HG02870 (cell line): ENCODE data around the gene TSPAN15.
"Not testable (repeated sequence)": the region's sequence is repeated elsewhere in the genome, so short reads cannot be mapped to it uniquely, and the experiment has no call there.

Experiments used
- ATAC-seq: cut with Tn5 transposase; IDR thresholded peaks from one replicate; pipeline ENCODE4 v1.9.1; 2021; ENCODE audit warnings: mild to moderate bottlenecking, moderate library complexity; ENCODE audit not compliant: unreplicated experiment

TSPAN15 gene

GRCh38 chr10:69483963-69484362 is 32.7 kb downstream of the TSPAN15 start:
- no peak for ATAC-seq

- ATAC-seq: no peak
These were observed 33.5 kb downstream of the TSPAN15 start for GRCh38 chr10:69484736-69485135.

GRCh38 chr10:69486922-69487730 is 35.9 kb downstream of the TSPAN15 start:
- no peak for ATAC-seq

GRCh38 chr10:69488149-69488844 is 37.0 kb downstream of the TSPAN15 start:
- ATAC-seq: not testable (repeated sequence)

GRCh38 chr10:69488856-69489255 is 37.6 kb downstream of the TSPAN15 start:
- not testable (repeated sequence) for ATAC-seq

- no peak for ATAC-seq
These were observed 38.3 kb downstream of the TSPAN15 start for GRCh38 chr10:69489506-69490090.

- ATAC-seq: no peak
These were observed 39.6 kb downstream of the TSPAN15 start for GRCh38 chr10:69490876-69491275.

GRCh38 chr10:69491611-69492010 is 40.3 kb downstream of the TSPAN15 start:
- no peak for ATAC-seq

GRCh38 chr10:69492091-69492745 is 41.0 kb downstream of the TSPAN15 start:
- ATAC-seq: no peak

- ATAC-seq: no peak
These were observed 41.6 kb downstream of the TSPAN15 start for GRCh38 chr10:69492746-69493462.

- no peak for ATAC-seq
These were observed 43.6 kb downstream of the TSPAN15 start for GRCh38 chr10:69494626-69495558.

GRCh38 chr10:69495666-69496065 is 44.4 kb downstream of the TSPAN15 start:
- ATAC-seq: no peak

GRCh38 chr10:69496352-69497230 is 45.3 kb downstream of the TSPAN15 start:
- no peak for ATAC-seq

- ATAC-seq: no peak
These were observed 45.9 kb downstream of the TSPAN15 start for GRCh38 chr10:69497231-69497561.

- ATAC-seq: no peak
These were observed 46.5 kb downstream of the TSPAN15 start for GRCh38 chr10:69497611-69498390.

GRCh38 chr10:69498711-69499471 is 47.6 kb downstream of the TSPAN15 start:
- no peak for ATAC-seq
